HG03575 (cell line): Measurements from ENCODE around the gene UGGT2.
"Not testable (repeated sequence)": the region's sequence is repeated elsewhere in the genome, so short reads cannot be mapped to it uniquely, and the experiment has no call there.

ENCODE experiments used
- ATAC-seq: cut with Tn5 transposase; IDR thresholded peaks from one replicate; pipeline ENCODE4 v1.9.1; 2021; ENCODE audit not compliant: unreplicated experiment, insufficient number of reproducible peaks, low FRiP score; ENCODE audit errors: extremely low read depth

UGGT2 gene

DNA sequence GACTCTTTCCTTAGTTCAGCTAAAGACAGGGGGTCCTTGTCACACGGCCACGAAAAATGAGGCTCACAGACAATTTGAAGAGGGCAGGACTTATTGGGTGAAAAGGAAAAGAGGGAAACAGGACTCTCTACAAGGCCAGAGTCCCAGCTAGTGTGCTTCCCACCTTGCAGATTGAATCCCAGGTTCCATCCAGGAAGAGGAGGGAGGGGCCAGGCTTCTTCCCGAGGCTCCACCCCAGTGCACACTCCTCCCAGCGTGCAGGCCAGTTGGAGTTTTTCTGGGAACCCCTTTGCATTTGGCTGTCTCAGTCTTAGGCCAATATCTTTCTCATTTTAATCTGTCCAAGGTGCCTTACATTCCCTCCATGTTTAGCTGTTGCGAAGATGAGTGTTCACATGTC lies 269.5 kb downstream of the UGGT2 start:
- ATAC-seq, result no peak

DNA sequence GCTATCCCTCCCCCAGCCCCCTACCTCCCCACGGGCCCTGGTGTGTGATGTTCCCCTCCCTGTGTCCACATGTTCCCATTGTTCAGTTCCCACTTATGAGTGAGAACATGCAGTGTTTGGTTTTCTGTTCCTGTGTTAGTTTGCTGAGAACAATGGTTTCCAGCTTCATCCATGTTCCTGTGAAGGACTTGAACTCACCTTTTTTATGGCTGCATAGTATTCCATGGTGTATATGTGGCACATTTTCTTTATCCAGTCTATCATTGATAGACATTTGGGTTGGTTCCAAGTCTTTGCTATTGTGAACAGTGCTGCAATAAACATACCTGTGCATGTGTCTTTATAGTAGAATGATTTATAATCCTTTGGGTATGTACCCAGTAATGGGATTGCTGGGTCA lies 271.3 kb downstream of the UGGT2 start:
- ATAC-seq, result not testable (repeated sequence)

DNA sequence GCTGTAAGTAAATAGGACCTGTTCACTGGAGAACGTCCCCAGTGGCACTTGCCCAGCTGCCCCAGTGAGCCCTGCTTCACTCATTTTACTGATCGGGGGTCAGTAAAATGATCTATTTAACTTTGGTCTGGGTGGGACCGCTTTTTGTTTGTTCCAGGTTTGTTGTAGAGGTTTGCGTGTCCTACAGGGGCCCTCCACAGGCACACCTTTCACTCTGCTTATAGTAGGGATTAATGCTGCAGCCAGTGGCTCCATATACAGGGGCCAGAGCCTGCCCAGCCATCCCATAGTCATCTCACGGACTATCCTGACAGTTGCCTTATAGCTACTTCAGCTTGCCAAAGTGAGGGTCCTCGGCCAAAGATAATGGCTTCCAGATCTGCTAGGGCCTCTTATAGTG lies 272.2 kb downstream of the UGGT2 start:
- ATAC-seq, result no peak

DNA sequence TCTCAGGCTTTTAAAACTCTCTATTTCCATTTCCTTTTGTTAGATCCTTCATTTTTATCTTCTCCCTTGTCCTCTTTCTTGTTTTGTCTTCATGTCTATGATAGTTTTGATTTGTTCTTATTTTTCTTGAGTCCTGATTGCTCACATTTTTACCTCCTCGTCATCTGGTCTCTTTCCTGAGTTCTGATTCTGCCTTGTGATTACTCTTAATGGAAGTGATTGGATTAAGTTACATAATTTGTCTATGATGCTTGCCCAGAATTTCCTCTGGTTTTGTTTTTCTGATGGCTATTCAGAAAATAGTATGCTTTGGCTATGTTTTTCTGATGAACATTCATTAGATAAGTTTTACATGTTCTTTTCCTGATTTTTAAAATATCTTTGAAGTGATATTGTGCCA lies 273.7 kb downstream of the UGGT2 start:
- no peak for ATAC-seq

- ATAC-seq, result no peak
Observed at GRCh38 chr13:95771905-95772304, 281.3 kb downstream of the UGGT2 start.

DNA sequence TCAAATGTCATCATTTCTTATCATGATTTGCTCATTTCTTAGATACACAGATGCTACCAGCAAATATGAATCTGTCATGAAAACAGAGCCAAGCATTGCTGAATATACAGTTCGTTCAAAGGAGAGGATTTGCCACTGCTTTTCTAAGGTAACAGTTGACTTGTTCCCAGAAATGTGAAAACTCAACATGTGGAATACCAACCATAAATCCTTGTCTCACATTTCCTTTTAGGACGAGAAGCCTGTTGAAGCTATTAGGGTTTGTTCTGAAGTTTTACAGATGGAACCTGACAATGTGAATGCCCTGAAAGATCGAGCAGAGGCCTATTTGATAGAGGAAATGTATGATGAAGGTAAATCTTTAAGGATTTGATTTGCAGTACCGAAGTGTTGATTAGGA lies 289.6 kb downstream of the UGGT2 start:
- ATAC-seq, result no peak

GRCh38 chr13:95762626-95763025 lies 290.6 kb downstream of the UGGT2 start:
- not testable (repeated sequence) for ATAC-seq

DNA sequence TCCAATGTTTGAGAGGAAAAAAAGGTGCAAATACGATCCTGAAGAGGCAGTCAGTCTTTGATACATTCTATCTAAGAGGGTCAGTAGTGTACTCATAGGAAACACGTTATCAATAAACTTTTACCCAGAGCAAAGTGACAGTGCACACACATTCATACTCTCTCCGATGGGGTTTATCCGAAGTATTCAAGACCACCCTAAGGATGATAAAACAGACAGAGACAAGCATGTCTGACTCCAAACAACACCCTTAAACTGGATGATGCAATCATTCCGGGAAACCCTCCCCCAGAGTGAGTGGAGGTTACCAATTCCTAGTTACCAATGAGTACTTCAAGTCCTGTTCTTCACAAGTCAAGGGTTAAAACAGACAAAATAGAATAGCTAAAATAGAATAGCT lies 297.1 kb downstream of the UGGT2 start:
- ATAC-seq, result no peak

GRCh38 chr13:95754069-95754468 lies 299.1 kb downstream of the UGGT2 start:
- no peak for ATAC-seq

GRCh38 chr13:95752677-95753076 lies 300.5 kb downstream of the UGGT2 start:
- ATAC-seq, result no peak
